Breast epithelium (tissue), 3 donors: ENCODE data around the gene KCNH5.

Source experiments
- CTCF ChIP-seq, 3 donors: fragments of 450-650 bp; IDR thresholded peaks; one replicate each; pipeline ENCODE4 v1.5.1; 2016 to 2017; ENCODE audit warnings: antibody characterized with exemption in 3 of 3, mild to moderate bottlenecking in 3 of 3, moderate library complexity in 3 of 3
- POLR2A ChIP-seq: fragments of 450-650 bp; IDR thresholded peaks from one replicate; pipeline ENCODE4 v1.6.1; 2016; ENCODE audit warnings: antibody characterized with exemption, mild to moderate bottlenecking, moderate library complexity

GRCh38 chr14:62692490-62693106, 352.7 kb downstream of the KCNH5 start:
- TF ChIP-seq CTCF (IDR thresholded peaks at IDR 0.05), result no peak
- TF ChIP-seq POLR2A, result no peak
